Choroid plexus epithelial cell (primary cell): ENCODE results near the gene TBC1D10A.

Experiments used
- DNase-seq: peaks from one replicate; pipeline ENCODE4 v3.0.0-alpha.2; 2010; ENCODE audit warnings: low read depth
- H3K4me3 ChIP-seq: 2 replicates; pipeline ENCODE4 v1.5.1; 2011; ENCODE audit warnings: low read depth, mild to moderate bottlenecking, control low read depth, low read length, moderate library complexity
- CTCF ChIP-seq: conservative IDR thresholded peaks from 2 replicates; pipeline ENCODE4 v1.5.1; 2011; ENCODE audit warnings: low read depth, mild to moderate bottlenecking, control low read depth, inconsistent platforms, low read length, moderate library complexity

The TBC1D10A gene

GRCh38 chr22:30286813-30287647 lies 39.7 kb downstream of the TBC1D10A start:
- no peak overlapping the region for H3K4me3 ChIP-seq
- DNase-seq = peak; percentile 67
- TF ChIP-seq CTCF = peak; percentile 87

GRCh38 chr22:30286331-30286730 lies 40.4 kb downstream of the TBC1D10A start:
- TF ChIP-seq CTCF = no peak
- H3K4me3 ChIP-seq = no peak overlapping the region
- DNase-seq = no peak

GRCh38 chr22:30285846-30286200 lies 40.9 kb downstream of the TBC1D10A start:
- TF ChIP-seq CTCF = no peak
- no peak overlapping the region for H3K4me3 ChIP-seq
- no peak for DNase-seq

- no peak overlapping the region for H3K4me3 ChIP-seq
- no peak for DNase-seq
- no peak for TF ChIP-seq CTCF
Observed at GRCh38 chr22:30285176-30285845, 41.4 kb downstream of the TBC1D10A start.

- no peak overlapping the region for H3K4me3 ChIP-seq
- TF ChIP-seq CTCF = no peak
- no peak for DNase-seq
Observed at GRCh38 chr22:30284666-30285065, 42.1 kb downstream of the TBC1D10A start.

GRCh38 chr22:30284172-30284571 lies 42.6 kb downstream of the TBC1D10A start:
- TF ChIP-seq CTCF = no peak
- DNase-seq = no peak

More at GRCh38 chr22:30284172-30284571, 42.6 kb downstream of the TBC1D10A start:
- H3K4me3 ChIP-seq = no peak overlapping the region
